Gastrocnemius medialis (tissue), 4 donors: ENCODE data around the gene OCA2. TPM values are rescaled to one million over a fixed set of nuclear protein-coding genes. Genes with fewer than 3 reads are reported as not detected.

Experiments used
- ATAC-seq, 2 donors: fragments of 150-250 bp; one replicate each; pipeline ENCODE4 v1.9.1; 2016
- DNase-seq, 2 donors: peaks; one replicate each; pipeline ENCODE4 v3.0.0-alpha.2; 2019
- H3K27ac ChIP-seq, 4 donors: fragments of 200-600 bp; sonication (generic); 1 replicate in 1 of 4; 2 replicates in 3 of 4; pipeline ENCODE4 v1.5.1; 2016 to 2018; ENCODE audit warnings: mild to moderate bottlenecking in 2 of 4, moderate library complexity in 1 of 4
- H3K27me3 ChIP-seq, 3 donors: fragments of 200-600 bp; sonication (generic) in 2 of 3; 1 replicate in 1 of 3; 2 replicates in 2 of 3; pipeline versions ENCODE4 v1.5.1 to v1.6.0; 2016 to 2019; ENCODE audit warnings: mild to moderate bottlenecking in 1 of 3, moderate library complexity in 1 of 3
- H3K36me3 ChIP-seq, 2 donors: fragments of 200-600 bp; sonication (generic) in 1 of 2; one replicate each; pipeline ENCODE4 v1.5.1; 2017 to 2018
- H3K4me1 ChIP-seq, 2 donors: fragments of 200-600 bp; sonication (generic) in 1 of 2; one replicate each; pipeline ENCODE4 v1.5.1; 2016 to 2017; ENCODE audit warnings: mild to moderate bottlenecking in 2 of 2
- H3K4me3 ChIP-seq, 4 donors: fragments of 200-600 bp; sonication (generic) in 3 of 4; 1 replicate in 1 of 4; 2 replicates in 3 of 4; pipeline ENCODE4 v1.5.1; 2016 to 2019; ENCODE audit warnings: mild to moderate bottlenecking in 2 of 4
- H3K9me3 ChIP-seq, 3 donors: fragments of 200-600 bp; sonication (generic) in 2 of 3; 1 replicate in 1 of 3; 2 replicates in 2 of 3; pipeline ENCODE4 v1.5.1; 2016 to 2019
- POLR2A ChIP-seq, 2 donors: fragments of 450-650 bp; IDR thresholded peaks; one replicate each; pipeline ENCODE4 v1.6.1; 2017; ENCODE audit warnings: antibody characterized with exemption in 2 of 2, mild to moderate bottlenecking in 2 of 2, moderate library complexity in 2 of 2
- in situ Hi-C, 4 donors: fragments of 200-750 bp; cut with MboI; loops; one replicate each; pipeline versions ENCODE4 v1.15.0 to v1.8.0; 2017; ENCODE audit warnings: low sequenced_read_pairs in 4 of 4
- intact Hi-C: fragments of 100-400 bp; cut with DNase I; formaldehyde crosslinking; loops from one replicate; pipeline ENCODE4 v1.15.1; 2023; ENCODE audit warnings: low total_unique reads
- total RNA-seq, 4 donors: library from RNA; depleted of rRNA; stranded (reverse); fragments of >200 nt; gene quantifications; one replicate each; pipeline versions ENCODE4 v1.1.0 to v1.2.3, GENCODE V29; 2016
- TF ChIP-seq, protein P1 (sequence below), 5 experiments: fragments of 450-650 bp in 3 of 5; fragments of 200-600 bp in 2 of 5; sonication (generic) in 2 of 5; IDR thresholded peaks in 4 of 5; conservative IDR thresholded peaks in 1 of 5; 1 replicate in 4 of 5; 2 replicates in 1 of 5; pipeline ENCODE4 v1.5.1; 2016 to 2019; ENCODE audit warnings: antibody characterized with exemption in 5 of 5, mild to moderate bottlenecking in 3 of 5, moderate library complexity in 3 of 5

The OCA2 gene
- total RNA-seq, 4 donors from 2014 or later: 0.16 to 0.63 (median 0.41) TPM; not detected in 1

DNA sequence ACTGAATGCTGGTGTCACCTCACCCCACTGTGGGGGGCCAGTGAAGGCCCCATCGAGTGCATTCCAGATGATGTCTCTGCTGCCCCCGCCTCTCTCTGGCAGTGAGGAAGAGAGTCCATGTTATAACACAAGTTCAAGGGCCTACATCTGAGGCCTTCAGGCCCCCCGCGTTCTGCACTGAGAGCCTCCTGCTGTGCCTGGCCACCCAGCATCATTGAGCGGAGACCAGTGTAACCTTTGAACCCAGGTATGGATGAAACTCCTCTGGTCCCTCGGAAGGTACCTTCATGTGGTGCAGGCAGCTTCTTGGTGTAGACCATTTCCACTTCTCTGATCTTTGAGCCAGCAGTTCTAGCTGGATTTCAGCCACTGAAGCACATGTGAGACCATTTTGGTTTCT lies 324.9 kb downstream of the OCA2 start:
- Histone ChIP-seq H3K27ac (no peak overlapping the region), H3K9me3 (no peaks in the 10 kb centered on the region), H3K4me1 (no peaks in the 10 kb centered on the region), H3K4me3 (no peak overlapping the region), H3K27me3 (no peaks in the 10 kb centered on the region), H3K36me3 (no peaks in the 10 kb centered on the region)
- intact Hi-C loops: no loop called here
- in situ Hi-C loops: no loop called here
- TF ChIP-seq, protein P1, sequence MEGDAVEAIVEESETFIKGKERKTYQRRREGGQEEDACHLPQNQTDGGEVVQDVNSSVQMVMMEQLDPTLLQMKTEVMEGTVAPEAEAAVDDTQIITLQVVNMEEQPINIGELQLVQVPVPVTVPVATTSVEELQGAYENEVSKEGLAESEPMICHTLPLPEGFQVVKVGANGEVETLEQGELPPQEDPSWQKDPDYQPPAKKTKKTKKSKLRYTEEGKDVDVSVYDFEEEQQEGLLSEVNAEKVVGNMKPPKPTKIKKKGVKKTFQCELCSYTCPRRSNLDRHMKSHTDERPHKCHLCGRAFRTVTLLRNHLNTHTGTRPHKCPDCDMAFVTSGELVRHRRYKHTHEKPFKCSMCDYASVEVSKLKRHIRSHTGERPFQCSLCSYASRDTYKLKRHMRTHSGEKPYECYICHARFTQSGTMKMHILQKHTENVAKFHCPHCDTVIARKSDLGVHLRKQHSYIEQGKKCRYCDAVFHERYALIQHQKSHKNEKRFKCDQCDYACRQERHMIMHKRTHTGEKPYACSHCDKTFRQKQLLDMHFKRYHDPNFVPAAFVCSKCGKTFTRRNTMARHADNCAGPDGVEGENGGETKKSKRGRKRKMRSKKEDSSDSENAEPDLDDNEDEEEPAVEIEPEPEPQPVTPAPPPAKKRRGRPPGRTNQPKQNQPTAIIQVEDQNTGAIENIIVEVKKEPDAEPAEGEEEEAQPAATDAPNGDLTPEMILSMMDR (IDR thresholded peaks at IDR 0.05 in 4 of 5, conservative IDR thresholded peaks at IDR 0.05 in 1 of 5): no peak
- no peak for TF ChIP-seq POLR2A (IDR thresholded peaks at IDR 0.05)
- DNase-seq (no peak), ATAC-seq (no peak)

DNA sequence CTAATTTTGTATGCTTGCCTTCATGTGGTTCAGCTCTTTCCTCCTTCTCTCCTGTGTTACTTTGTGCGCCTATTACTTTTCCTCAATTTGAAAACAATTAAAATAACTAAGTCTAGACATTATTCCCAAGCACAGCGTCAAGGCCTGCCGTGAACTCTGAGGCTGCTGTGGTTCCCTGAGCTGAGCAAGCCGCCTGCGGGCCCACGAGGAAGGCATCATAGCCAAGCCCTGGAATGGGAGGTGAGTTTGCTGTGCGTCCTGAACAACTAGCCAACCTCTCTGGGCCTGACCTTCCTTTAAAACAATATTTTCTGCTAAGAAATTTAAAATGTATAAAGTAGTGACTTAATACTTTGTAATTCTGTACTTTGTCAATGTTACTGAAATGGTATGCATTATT lies 327.2 kb downstream of the OCA2 start:
- intact Hi-C loops: no loop called here
- TF ChIP-seq POLR2A (IDR thresholded peaks at IDR 0.05): no peak
- TF ChIP-seq, protein P1 (IDR thresholded peaks at IDR 0.05 in 4 of 5, conservative IDR thresholded peaks at IDR 0.05 in 1 of 5): no peak
- Histone ChIP-seq H3K27me3 (no peaks in the 10 kb centered on the region), H3K36me3 (no peaks in the 10 kb centered on the region), H3K9me3 (no peaks in the 10 kb centered on the region), H3K27ac (no peak overlapping the region), H3K4me1 (no peaks in the 10 kb centered on the region), H3K4me3 (no peak overlapping the region)
- in situ Hi-C loops: no loop called here
- DNase-seq (no peak), ATAC-seq (no peak)

- ATAC-seq: no peak
- no peaks in the 10 kb centered on the region for H3K4me1 ChIP-seq
- in situ Hi-C loops (no loop called here), intact Hi-C loops (no loop called here)
- no peaks in the 10 kb centered on the region for H3K27me3 ChIP-seq
- H3K36me3 ChIP-seq: no peaks in the 10 kb centered on the region
- TF ChIP-seq, protein P1 (IDR thresholded peaks at IDR 0.05 in 4 of 5, conservative IDR thresholded peaks at IDR 0.05 in 1 of 5): no peak
- TF ChIP-seq POLR2A (IDR thresholded peaks at IDR 0.05): no peak
- no peaks in the 10 kb centered on the region for H3K9me3 ChIP-seq
- H3K4me3 ChIP-seq: no peak overlapping the region
- DNase-seq: no peak
- no peak overlapping the region for H3K27ac ChIP-seq
Measured at GRCh38 chr15:27770769-27771554, 328.2 kb downstream of the OCA2 start.

- no peak for ATAC-seq
- no peak for TF ChIP-seq POLR2A (IDR thresholded peaks at IDR 0.05)
- TF ChIP-seq, protein P1 (IDR thresholded peaks at IDR 0.05 in 4 of 5, conservative IDR thresholded peaks at IDR 0.05 in 1 of 5): no peak
Measured at GRCh38 chr15:27770086-27770607, 329.0 kb downstream of the OCA2 start.

More at GRCh38 chr15:27770086-27770607, 329.0 kb downstream of the OCA2 start:
- H3K27me3 ChIP-seq: no peaks in the 10 kb centered on the region
- intact Hi-C loops (no loop called here), in situ Hi-C loops (no loop called here)
- H3K4me1 ChIP-seq: no peaks in the 10 kb centered on the region
- H3K4me3 ChIP-seq: no peak overlapping the region
- no peaks in the 10 kb centered on the region for H3K36me3 ChIP-seq
- H3K9me3 ChIP-seq: no peaks in the 10 kb centered on the region
- no peak overlapping the region for H3K27ac ChIP-seq
- no peak for DNase-seq
